Measurements from ENCODE around the gene SESTD1.
"Not testable (repeated sequence)": the region's sequence is repeated elsewhere in the genome, so short reads cannot be mapped to it uniquely, and the experiment has no call there.

The SESTD1 gene

DNA sequence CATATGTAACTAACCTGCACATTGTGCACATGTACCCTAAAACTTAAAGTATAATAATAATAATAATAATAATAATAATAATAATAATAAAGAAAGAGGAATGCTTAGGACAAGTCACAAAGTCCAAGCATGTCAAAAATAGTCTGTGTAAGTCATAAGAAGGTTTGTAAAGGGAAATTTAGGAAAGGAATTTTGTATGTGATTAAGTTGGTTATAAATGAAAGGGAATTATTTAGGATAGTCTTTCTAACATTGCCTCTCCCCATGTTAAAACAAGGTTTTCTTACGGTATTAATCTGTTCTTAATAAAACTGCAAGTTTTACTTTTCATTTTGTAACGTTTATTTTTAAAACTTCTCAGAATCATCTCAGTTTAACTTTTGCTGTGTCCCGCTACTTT lies 62.8 kb downstream of the SESTD1 start:
- peak; percentile 8 for DNase-seq (ENCODE audit: low read depth)
- H3K4me3 ChIP-seq (ENCODE audit: low read depth, low read length) = no peak overlapping the region

DNA sequence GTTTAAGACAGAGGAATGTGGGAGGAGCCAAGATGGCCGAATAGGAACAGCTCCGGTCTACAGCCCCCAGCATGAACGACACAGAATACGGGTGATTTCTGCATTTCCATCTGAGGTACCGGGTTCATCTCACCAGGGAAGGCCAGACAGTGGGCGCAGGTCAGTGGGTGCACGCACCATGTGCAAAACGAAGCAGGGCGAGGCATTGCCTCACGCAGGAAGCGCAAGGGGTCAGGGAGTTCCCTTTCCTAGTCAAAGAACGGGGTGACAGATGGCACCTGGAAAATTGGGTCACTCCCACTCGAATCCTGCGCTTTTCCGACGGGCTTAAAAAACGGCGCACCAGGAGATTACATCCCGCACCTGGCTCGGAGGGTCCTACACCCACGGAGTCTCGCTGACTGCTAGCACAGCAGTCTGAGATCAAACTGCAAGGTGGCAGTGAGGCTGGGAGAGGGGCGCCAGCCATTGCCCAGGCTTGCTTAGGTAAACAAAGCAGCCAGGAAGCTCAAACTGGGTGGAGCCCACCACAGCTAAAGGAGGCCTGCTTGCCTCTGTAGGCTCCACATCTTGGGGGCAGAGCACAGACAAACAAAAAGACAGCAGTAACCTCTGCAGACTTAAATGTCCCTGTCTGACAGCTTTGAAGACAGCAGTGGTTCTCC lies 68.6 kb downstream of the SESTD1 start:
- not testable (repeated sequence) for H3K4me3 ChIP-seq (ENCODE audit: low read depth, low read length); DNase-seq (ENCODE audit: low read depth)

GRCh38 chr2:179195141-179195540 lies 69.5 kb downstream of the SESTD1 start:
- no peak overlapping the region for H3K4me3 ChIP-seq (ENCODE audit: low read depth, low read length)
- DNase-seq (ENCODE audit: low read depth) = no peak

DNA sequence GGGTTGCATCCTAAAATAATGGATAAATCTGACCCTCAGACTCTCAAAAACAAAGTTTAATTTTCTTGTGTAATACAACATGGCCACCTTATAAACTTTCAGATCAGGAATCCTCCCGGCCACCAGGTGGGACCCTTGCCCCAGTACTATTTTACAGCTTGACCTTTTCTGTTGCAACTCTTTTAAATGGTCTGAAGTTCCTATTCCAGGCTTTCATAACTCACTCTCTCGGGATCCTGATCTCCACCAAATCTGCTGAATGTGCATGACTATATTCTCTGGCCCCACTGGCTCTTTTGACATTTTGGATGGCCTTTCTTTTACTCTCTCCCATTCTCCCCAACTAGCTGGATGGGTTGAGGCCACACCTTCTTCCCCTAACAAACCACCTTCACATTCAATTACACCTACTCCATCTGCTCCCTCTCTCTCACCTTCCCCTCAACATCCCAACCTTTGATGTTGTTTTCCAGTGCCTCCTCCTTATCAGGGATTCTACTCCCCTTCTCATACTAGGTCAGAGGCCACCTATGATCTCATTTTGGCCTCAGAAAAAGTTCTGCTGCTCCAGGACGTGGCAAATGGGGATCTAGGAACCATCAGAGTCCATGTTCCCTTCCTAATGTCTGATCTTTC lies 70.8 kb downstream of the SESTD1 start:
- DNase-seq (ENCODE audit: low read depth) = no peak
- H3K4me3 ChIP-seq (ENCODE audit: low read depth, low read length) = no peak overlapping the region

DNA sequence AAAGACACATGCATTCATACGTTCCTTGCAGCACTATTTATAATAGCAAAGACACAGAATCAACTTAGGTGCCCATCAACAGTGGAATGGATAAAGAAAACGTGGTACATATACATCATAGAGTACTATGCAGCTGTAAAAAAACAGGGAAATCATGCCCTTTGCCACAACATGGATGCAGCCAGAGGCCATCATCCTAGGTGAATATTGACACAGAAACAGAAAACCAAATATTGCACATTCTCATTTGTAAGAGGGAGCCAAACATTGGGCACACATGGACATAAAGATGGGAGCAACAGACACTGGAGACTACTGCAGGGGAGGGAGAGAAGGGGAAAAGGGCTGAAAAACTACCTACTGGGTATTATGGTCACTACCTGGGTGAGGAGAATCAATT lies 73.5 kb downstream of the SESTD1 start:
- H3K4me3 ChIP-seq (ENCODE audit: low read depth, low read length) = no peak overlapping the region
- no peak for DNase-seq (ENCODE audit: low read depth)

DNA sequence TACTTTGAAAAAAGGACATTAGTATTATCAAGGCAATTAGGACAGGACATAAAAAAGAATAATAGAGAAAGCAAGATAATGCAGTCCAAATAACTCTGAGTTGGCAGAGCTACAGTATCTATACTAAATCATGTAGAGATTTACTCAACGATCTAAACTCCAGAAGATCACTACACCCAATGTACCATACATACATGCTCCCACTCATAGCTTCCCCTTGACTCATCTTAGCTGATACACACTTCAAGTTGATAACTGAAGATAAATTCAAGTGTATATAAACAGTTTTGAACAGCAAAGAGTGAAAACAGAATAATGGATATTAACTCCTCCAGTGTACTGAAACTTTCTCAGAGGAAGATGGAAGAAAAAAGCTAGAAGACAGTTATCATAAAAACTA lies 78.5 kb downstream of the SESTD1 start:
- no peak overlapping the region for H3K4me3 ChIP-seq (ENCODE audit: low read depth, low read length)
- DNase-seq (ENCODE audit: low read depth) = peak; percentile 6

- DNase-seq (ENCODE audit: low read depth) = no peak
- H3K4me3 ChIP-seq (ENCODE audit: low read depth, low read length) = no peak overlapping the region
Observed at GRCh38 chr2:179184610-179185009, 80.0 kb downstream of the SESTD1 start.

GRCh38 chr2:179181002-179181401 lies 83.6 kb downstream of the SESTD1 start:
- DNase-seq (ENCODE audit: low read depth) = no peak
- H3K4me3 ChIP-seq (ENCODE audit: low read depth, low read length) = no peak overlapping the region

- no peak for DNase-seq (ENCODE audit: low read depth)
- no peak overlapping the region for H3K4me3 ChIP-seq (ENCODE audit: low read depth, low read length)
Observed at GRCh38 chr2:179180242-179180641, 84.4 kb downstream of the SESTD1 start.

GRCh38 chr2:179179719-179180118 lies 84.9 kb downstream of the SESTD1 start:
- no peak overlapping the region for H3K4me3 ChIP-seq (ENCODE audit: low read depth, low read length)
- no peak for DNase-seq (ENCODE audit: low read depth)

- H3K4me3 ChIP-seq (ENCODE audit: low read depth, low read length) = no peak overlapping the region
- no peak for DNase-seq (ENCODE audit: low read depth)
Observed at GRCh38 chr2:179177694-179178093, 86.9 kb downstream of the SESTD1 start.

GRCh38 chr2:179174240-179174639 lies 90.4 kb downstream of the SESTD1 start:
- H3K4me3 ChIP-seq (ENCODE audit: low read depth, low read length) = no peak overlapping the region
- no peak for DNase-seq (ENCODE audit: low read depth)

GRCh38 chr2:179172894-179173293 lies 91.7 kb downstream of the SESTD1 start:
- DNase-seq (ENCODE audit: low read depth) = no peak
- H3K4me3 ChIP-seq (ENCODE audit: low read depth, low read length) = no peak overlapping the region

DNA sequence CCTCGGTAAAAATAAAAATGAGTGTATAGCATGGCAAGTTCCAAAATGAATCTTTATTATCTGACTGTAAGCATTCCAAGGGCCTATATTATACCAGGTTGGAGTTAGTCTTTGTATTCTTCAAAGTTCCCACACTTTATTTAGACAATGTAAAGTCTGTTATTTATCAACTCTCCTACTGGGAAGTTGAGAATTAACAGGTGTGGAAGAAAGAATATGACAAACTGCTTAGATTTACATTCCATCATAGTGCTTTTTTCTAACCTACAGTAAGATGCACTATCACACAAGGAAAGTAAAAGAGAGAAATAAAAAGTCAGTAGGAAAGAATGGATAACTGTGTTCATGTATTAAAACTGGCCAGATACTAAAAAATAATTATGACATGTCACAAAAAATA lies 93.3 kb downstream of the SESTD1 start:
- H3K4me3 ChIP-seq (ENCODE audit: low read depth, low read length) = no peak overlapping the region
- DNase-seq (ENCODE audit: low read depth) = no peak

DNA sequence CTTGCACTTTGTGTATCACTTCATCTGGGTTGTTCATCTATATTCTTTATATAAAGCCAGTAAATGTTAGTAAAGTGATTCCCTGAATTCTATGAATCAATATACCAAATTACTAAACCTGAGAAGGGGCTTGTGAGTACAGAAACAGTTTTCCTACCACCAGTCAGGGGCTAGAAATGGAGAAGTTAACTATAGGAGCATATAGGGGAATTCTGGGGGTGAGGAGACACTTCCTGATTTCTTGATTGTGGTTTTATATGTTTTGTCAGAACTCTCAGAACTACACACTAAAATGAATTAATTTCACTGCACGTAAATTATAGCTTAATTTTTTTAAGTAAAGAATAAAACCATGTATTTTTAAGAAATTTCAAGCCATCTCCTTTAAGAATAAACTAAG lies 93.7 kb downstream of the SESTD1 start:
- no peak for DNase-seq (ENCODE audit: low read depth)
- no peak overlapping the region for H3K4me3 ChIP-seq (ENCODE audit: low read depth, low read length)

- H3K4me3 ChIP-seq (ENCODE audit: low read depth, low read length) = no peak overlapping the region
- no peak for DNase-seq (ENCODE audit: low read depth)
Observed at GRCh38 chr2:179165356-179166000, 99.2 kb downstream of the SESTD1 start.

GRCh38 chr2:179141206-179141605 lies 123.4 kb downstream of the SESTD1 start:
- DNase-seq (ENCODE audit: low read depth) = no peak
- no peak overlapping the region for H3K4me3 ChIP-seq (ENCODE audit: low read depth, low read length)

DNA sequence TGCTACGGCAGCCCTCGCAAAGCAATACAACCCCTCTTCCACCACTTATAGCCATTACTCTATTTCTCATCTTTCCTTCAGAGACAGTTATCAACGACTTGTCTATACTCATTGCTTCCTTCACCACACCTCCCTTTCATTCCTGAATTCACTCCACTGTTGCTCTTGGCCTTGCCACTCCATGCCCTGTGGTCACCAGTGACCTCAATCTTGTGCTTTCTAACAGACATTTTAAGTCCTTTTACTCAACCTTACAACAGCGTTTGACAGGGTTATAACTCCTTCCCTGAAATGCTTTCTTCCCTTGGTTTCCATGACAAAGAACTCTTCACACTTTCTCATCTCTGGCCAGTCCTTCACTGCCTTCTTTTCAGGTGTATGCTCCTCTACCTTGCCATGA lies 124.1 kb downstream of the SESTD1 start:
- H3K4me3 ChIP-seq (ENCODE audit: low read depth, low read length) = no peak overlapping the region
- no peak for DNase-seq (ENCODE audit: low read depth)

GRCh38 chr2:179139506-179139905 lies 125.1 kb downstream of the SESTD1 start:
- no peak for DNase-seq (ENCODE audit: low read depth)
- no peak overlapping the region for H3K4me3 ChIP-seq (ENCODE audit: low read depth, low read length)

GRCh38 chr2:179137200-179137759 lies 127.4 kb downstream of the SESTD1 start:
- DNase-seq (ENCODE audit: low read depth) = no peak
- no peak overlapping the region for H3K4me3 ChIP-seq (ENCODE audit: low read depth, low read length)

DNA sequence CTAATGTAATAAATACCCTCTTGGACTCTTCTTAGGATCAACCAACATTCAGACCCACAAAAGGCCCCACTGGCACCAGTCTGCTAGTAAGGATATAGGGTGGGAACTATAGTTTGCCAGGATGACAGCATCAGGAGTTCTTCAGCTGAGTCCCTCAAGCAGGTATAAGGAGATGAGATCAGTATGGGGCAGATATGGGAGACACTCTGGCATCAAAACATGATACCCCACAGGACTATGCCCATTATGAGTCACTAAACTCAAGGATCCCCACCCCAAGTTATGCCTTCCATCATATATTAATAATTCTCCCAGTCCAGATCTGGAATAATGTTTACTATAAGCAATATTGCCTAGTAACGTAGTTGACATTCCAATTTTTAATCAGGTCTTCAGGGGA lies 131.6 kb downstream of the SESTD1 start:
- no peak for DNase-seq (ENCODE audit: low read depth)
- H3K4me3 ChIP-seq (ENCODE audit: low read depth, low read length) = no peak overlapping the region

Measured in skeletal muscle cell (primary cell).